K562 (cell line): ENCODE measurements around the gene KIF3B. TPM values are rescaled to one million over a fixed set of nuclear protein-coding genes. Genes with fewer than 3 reads are reported as not detected.

Experiments
- ARHGAP35 ChIP-seq: fragments of 450-650 bp; IDR thresholded peaks from 2 replicates; pipeline ENCODE4 v1.6.1; 2018; ENCODE audit not compliant: partially characterized antibody
- CBFB ChIP-seq: sonication (generic); formaldehyde crosslinking; IDR thresholded peaks from 2 replicates; pipeline ENCODE4 v1.4.0; 2020; ENCODE audit warnings: mild to moderate bottlenecking, missing genetic modification reagents
- GTF2E2 ChIP-seq: fragments of 200-800 bp; sonication (Bioruptor generic); IDR thresholded peaks from 2 replicates; pipeline ENCODE4 v1.6.1; 2016; ENCODE audit warnings: missing genetic modification characterization, missing compliant biosample characterization
- MIER1 ChIP-seq: fragments of 450-650 bp; IDR thresholded peaks from 2 replicates; pipeline ENCODE4 v1.6.1; 2016; ENCODE audit warnings: antibody characterized with exemption, mild to moderate bottlenecking, low read depth
- MTA2 ChIP-seq: fragments of 450-650 bp; IDR thresholded peaks from 2 replicates; pipeline ENCODE4 v1.6.1; 2016; ENCODE audit warnings: low read depth
- MTA3 ChIP-seq: fragments of 450-650 bp; formaldehyde crosslinking; IDR thresholded peaks from 2 replicates; pipeline ENCODE4 v1.6.1; 2017; ENCODE audit warnings: mild to moderate bottlenecking, borderline replicate concordance
- NR2C1 ChIP-seq, 2 experiments: fragments of 450-650 bp; IDR thresholded peaks; 2 replicates each; pipeline ENCODE4 v1.6.1; 2017; ENCODE audit warnings: mild to moderate bottlenecking in 2 of 2, antibody characterized with exemption in 1 of 2, inconsistent platforms in 1 of 2, missing compliant biosample characterization in 1 of 2, missing genetic modification characterization in 1 of 2
- PCBP1 ChIP-seq: fragments of 200-400 bp; formaldehyde crosslinking; IDR thresholded peaks from 2 replicates; pipeline ENCODE4 v1.6.1; 2018; ENCODE audit warnings: mild to moderate bottlenecking, low read depth, low read length; ENCODE audit not compliant: poor library complexity, severe bottlenecking
- PML ChIP-seq: IDR thresholded peaks from 2 replicates; pipeline ENCODE4 v1.6.1; 2012; ENCODE audit warnings: low read length, inconsistent platforms
- POLR2AphosphoS2 ChIP-seq: IDR thresholded peaks from 2 replicates; pipeline ENCODE4 v1.6.1; 2012; ENCODE audit warnings: low read length, improper control_type of control experiment
- RAD51 ChIP-seq: fragments of 450-650 bp; IDR thresholded peaks from 2 replicates; pipeline ENCODE4 v1.7.1; 2016; ENCODE audit warnings: low read depth, mild to moderate bottlenecking, borderline replicate concordance
- RBM25 ChIP-seq: fragments of 200-400 bp; formaldehyde crosslinking; IDR thresholded peaks from 2 replicates; pipeline ENCODE4 v1.6.1; 2018; ENCODE audit warnings: low read length, low read depth, moderate library complexity; ENCODE audit not compliant: severe bottlenecking
- SIN3B ChIP-seq: fragments of 450-650 bp; IDR thresholded peaks from 2 replicates; pipeline ENCODE4 v1.6.1; 2017; ENCODE audit warnings: low read depth, mild to moderate bottlenecking, moderate library complexity
- TBP ChIP-seq: optimal IDR thresholded peaks from 2 replicates; pipeline ENCODE3; 2011; ENCODE audit warnings: low read depth, low read length, improper control_type of control experiment
- ZBTB26 ChIP-seq: fragments of 450-650 bp; formaldehyde crosslinking; IDR thresholded peaks from 2 replicates; pipeline ENCODE4 v1.4.0; 2022; ENCODE audit warnings: missing genetic modification characterization
- ZKSCAN8 ChIP-seq: fragments of 200-800 bp; sonication (Bioruptor generic); IDR thresholded peaks from 2 replicates; pipeline ENCODE4 v1.6.1; 2016; ENCODE audit warnings: missing genetic modification characterization, missing compliant biosample characterization
- ZNF124 ChIP-seq: sonication (generic); formaldehyde crosslinking; IDR thresholded peaks from 2 replicates; pipeline ENCODE4 v1.8.1; 2022; ENCODE audit warnings: missing genetic modification reagents
- ZNF143 ChIP-seq: sonication (generic); formaldehyde crosslinking; IDR thresholded peaks from 2 replicates; pipeline ENCODE4 v1.9.0; 2022; ENCODE audit warnings: mild to moderate bottlenecking, missing genetic modification reagents
- ZNF407 ChIP-seq: fragments of 450-650 bp; IDR thresholded peaks from 2 replicates; pipeline ENCODE4 v1.6.1; 2016; ENCODE audit warnings: low read depth
- ZNF41 ChIP-seq: fragments of 250-450 bp; sonication (Bioruptor Pico); conservative IDR thresholded peaks from 2 replicates; pipeline ENCODE4 v1.4.0; 2020; ENCODE audit warnings: mild to moderate bottlenecking
- polyA plus RNA-seq, 8 experiments: library from polyadenylated mRNA; depleted of rRNA in 4 of 8; stranded (reverse) in 5 of 8; unstranded in 3 of 8; fragments of >200 nt; fragmentation: Nextera tagmentation in 2 of 8; fragmentation: Illumina TruSeq in 1 of 8; extraction: Ambion mirVana in 2 of 8; extraction: Trizol in 1 of 8; gene quantifications; 2 replicates each; pipeline versions ENCODE4 v1.2.1 to v1.2.3, GENCODE V29; 2011 to 2014; ENCODE audit warnings: inconsistent platforms in 1 of 8, missing spikeins in 1 of 8
- total RNA-seq, 7 experiments: library from RNA; depleted of rRNA in 6 of 7; stranded (reverse); fragments of >200 nt in 6 of 7; fragmentation: Illumina TruSeq in 2 of 7; extraction: Trizol in 2 of 7; gene quantifications; 2 replicates each; pipeline versions ENCODE4 v1.2.1 to v1.2.3, GENCODE V29; 2011 to 2021; ENCODE audit warnings: low replicate concordance in 1 of 7

Gene KIF3B
- total and polyA plus RNA-seq, 9 of the 15 experiments (the other 6 are each of a cell fraction or from before 2014, with no cell fraction given) = 2.9 to 12.3 (median 8.6) TPM

GRCh38 chr20:32357869-32358631 lies 80.6 kb downstream of the KIF3B start, which contains the start of gene ASXL1 (continued):
- peak; percentile 67 for TF ChIP-seq MTA3
- TF ChIP-seq ZKSCAN8 (CRISPR knock-in tag) = no peak
- TF ChIP-seq RAD51 = no peak
- peak; percentile 98 for TF ChIP-seq NR2C1 (IDR thresholded peaks at IDR 0.05)
- peak; percentile 99 for TF ChIP-seq NR2C1 (tag; IDR thresholded peaks at IDR 0.05)
- TF ChIP-seq PCBP1 = peak; percentile 80
- TF ChIP-seq ZNF407 = peak; percentile 78
- TF ChIP-seq MTA2 = peak; percentile 79; the same call in 1 of the 2 replicates
- peak; percentile 99 for TF ChIP-seq RBM25
- TF ChIP-seq ZNF124 (CRISPR knock-in tag) = no peak
- peak; percentile 99 for TF ChIP-seq ARHGAP35
- no peak for TF ChIP-seq SIN3B
- peak; percentile 93 for TF ChIP-seq TBP
- peak; percentile 94 for TF ChIP-seq ZNF143 (CRISPR knock-in tag)
- TF ChIP-seq MIER1 = no peak
- no peak for TF ChIP-seq POLR2AphosphoS2
- TF ChIP-seq PML = peak; percentile 28
- 0 out of 2 replicates have a peak, but pooled peaks have one; percentile 49 for TF ChIP-seq ZBTB26 (CRISPR knock-in tag)
- peak; percentile 36; the same call in 1 of the 2 replicates for TF ChIP-seq GTF2E2 (tag)
- TF ChIP-seq CBFB (CRISPR knock-in tag) = no peak
- no peak for TF ChIP-seq ZNF41 (CRISPR knock-in tag)
